Astrocyte (in vitro differentiated cells and primary cell): ENCODE data around the gene CCNB1IP1.

ENCODE experiments used
- EZH2 ChIP-seq: IDR thresholded peaks from 2 replicates; pipeline ENCODE4 v1.6.1; 2012; ENCODE audit warnings: mild to moderate bottlenecking, low read length, inconsistent platforms; ENCODE audit not compliant: insufficient read depth
- TF ChIP-seq, protein P1 (sequence below): IDR thresholded peaks from 2 replicates; pipeline ENCODE4 v1.5.1; 2011; ENCODE audit warnings: low read depth, mild to moderate bottlenecking, inconsistent platforms, low read length, moderate library complexity; ENCODE audit not compliant: insufficient read depth

- TF ChIP-seq, protein P1, sequence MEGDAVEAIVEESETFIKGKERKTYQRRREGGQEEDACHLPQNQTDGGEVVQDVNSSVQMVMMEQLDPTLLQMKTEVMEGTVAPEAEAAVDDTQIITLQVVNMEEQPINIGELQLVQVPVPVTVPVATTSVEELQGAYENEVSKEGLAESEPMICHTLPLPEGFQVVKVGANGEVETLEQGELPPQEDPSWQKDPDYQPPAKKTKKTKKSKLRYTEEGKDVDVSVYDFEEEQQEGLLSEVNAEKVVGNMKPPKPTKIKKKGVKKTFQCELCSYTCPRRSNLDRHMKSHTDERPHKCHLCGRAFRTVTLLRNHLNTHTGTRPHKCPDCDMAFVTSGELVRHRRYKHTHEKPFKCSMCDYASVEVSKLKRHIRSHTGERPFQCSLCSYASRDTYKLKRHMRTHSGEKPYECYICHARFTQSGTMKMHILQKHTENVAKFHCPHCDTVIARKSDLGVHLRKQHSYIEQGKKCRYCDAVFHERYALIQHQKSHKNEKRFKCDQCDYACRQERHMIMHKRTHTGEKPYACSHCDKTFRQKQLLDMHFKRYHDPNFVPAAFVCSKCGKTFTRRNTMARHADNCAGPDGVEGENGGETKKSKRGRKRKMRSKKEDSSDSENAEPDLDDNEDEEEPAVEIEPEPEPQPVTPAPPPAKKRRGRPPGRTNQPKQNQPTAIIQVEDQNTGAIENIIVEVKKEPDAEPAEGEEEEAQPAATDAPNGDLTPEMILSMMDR, result no peak
- no peak for TF ChIP-seq EZH2
Observed at GRCh38 chr14:20302042-20302755, 30.9 kb downstream of the CCNB1IP1 start.
